Thoracic aorta (tissue), 2 donors: ENCODE data around the gene CACNA1F. TPM values are rescaled to one million over a fixed set of nuclear protein-coding genes. Genes with fewer than 3 reads are reported as not detected.
A peak's percentile ranks its signal among the peaks of the same experiment; 100 is the strongest.

Experiments
- ATAC-seq: fragments of 150-250 bp; one replicate; pipeline ENCODE4 v1.8.0; 2017; ENCODE audit warnings: low read depth; ENCODE audit not compliant: insufficient number of reproducible peaks, low FRiP score
- DNase-seq: peaks from one replicate; pipeline ENCODE4 v3.0.0-alpha.2; 2020; ENCODE audit warnings: low spot score
- H3K27ac ChIP-seq, 2 donors: fragments of 200-600 bp; sonication (generic); 1 replicate in 1 of 2; 2 replicates in 1 of 2; pipeline ENCODE4 v1.5.1; 2016; ENCODE audit warnings: mild to moderate bottlenecking in 2 of 2, moderate library complexity in 2 of 2
- H3K27me3 ChIP-seq: fragments of 200-600 bp; sonication (generic); replicated peaks from 2 replicates; pipeline ENCODE4 v1.6.0; 2016; ENCODE audit warnings: mild to moderate bottlenecking; ENCODE audit not compliant: insufficient read depth
- H3K36me3 ChIP-seq: fragments of 200-600 bp; sonication (generic); one replicate; pipeline ENCODE4 v1.5.1; 2016
- H3K4me1 ChIP-seq, 2 donors: fragments of 200-600 bp; sonication (generic); 1 replicate in 1 of 2; 2 replicates in 1 of 2; pipeline versions ENCODE4 v1.5.1 to v1.6.0; 2016; ENCODE audit warnings: low read depth in 2 of 2, mild to moderate bottlenecking in 1 of 2; ENCODE audit not compliant: control insufficient read depth in 1 of 2
- H3K4me3 ChIP-seq: fragments of 200-600 bp; sonication (generic); 2 replicates; pipeline ENCODE4 v1.5.1; 2016; ENCODE audit warnings: mild to moderate bottlenecking
- H3K9me3 ChIP-seq: fragments of 200-600 bp; sonication (generic); 2 replicates; pipeline ENCODE4 v1.5.1; 2016
- CTCF ChIP-seq: fragments of 200-600 bp; sonication (generic); IDR thresholded peaks from one replicate; pipeline ENCODE4 v1.5.1; 2019; ENCODE audit warnings: antibody characterized with exemption
- total RNA-seq, 2 donors: library from RNA; depleted of rRNA; stranded (reverse); fragments of >200 nt; gene quantifications; one replicate each; pipeline versions ENCODE4 v1.1.0 to v1.2.3, GENCODE V29; 2016

Gene CACNA1F
- total RNA-seq, 2 donors from 2014 or later: 0.81 TPM; not detected in 1

GRCh38 chrX:49192722-49193328, 40.3 kb downstream of the CACNA1F start:
- H3K4me3 ChIP-seq: no peak overlapping the region
- TF ChIP-seq CTCF: peak; percentile 40
- H3K36me3 ChIP-seq: no peaks in the 10 kb centered on the region
- no peaks in the 10 kb centered on the region for H3K4me1 ChIP-seq
- ATAC-seq (no peak), DNase-seq (no peak)
- no peaks in the 10 kb centered on the region for H3K27me3 ChIP-seq
- no peaks in the 10 kb centered on the region for H3K9me3 ChIP-seq
- no peak overlapping the region for H3K27ac ChIP-seq

GRCh38 chrX:49191574-49192011, 41.5 kb downstream of the CACNA1F start:
- H3K4me3 ChIP-seq: peak overlapping the region; percentile 80
- no peak for ATAC-seq
- TF ChIP-seq CTCF: no peak
- H3K27me3 ChIP-seq: no peaks in the 10 kb centered on the region
- no peaks in the 10 kb centered on the region for H3K36me3 ChIP-seq
- no peak for DNase-seq
- no peaks in the 10 kb centered on the region for H3K9me3 ChIP-seq
- H3K27ac ChIP-seq: peak overlapping the region; percentile 77 to 86
- no peaks in the 10 kb centered on the region for H3K4me1 ChIP-seq

- no peak for TF ChIP-seq CTCF
- DNase-seq (peak; percentile 83), ATAC-seq (peak; percentile 97)
- Histone ChIP-seq H3K4me1 (no peaks in the 10 kb centered on the region), H3K27ac (peak overlapping the region; percentile 83 to 86), H3K36me3 (no peaks in the 10 kb centered on the region), H3K4me3 (peak overlapping the region; percentile 80), H3K27me3 (no peaks in the 10 kb centered on the region), H3K9me3 (no peaks in the 10 kb centered on the region)
Measured at GRCh38 chrX:49190821-49191573, 42.1 kb downstream of the CACNA1F start.

- no peaks in the 10 kb centered on the region for H3K36me3 ChIP-seq
- H3K4me3 ChIP-seq: peak overlapping the region; percentile 67
- H3K9me3 ChIP-seq: no peaks in the 10 kb centered on the region
- no peak for DNase-seq
- no peak for TF ChIP-seq CTCF
- H3K27me3 ChIP-seq: no peaks in the 10 kb centered on the region
- H3K4me1 ChIP-seq: peaks cover 0 to 7% of the 10 kb centered on the region in 2 donors
- H3K27ac ChIP-seq: peak overlapping the region in 1 of 2 donors; percentile 86
- ATAC-seq: no peak
Measured at GRCh38 chrX:49189606-49190005, 43.5 kb downstream of the CACNA1F start.

- H3K4me1 ChIP-seq: peaks cover 0 to 7% of the 10 kb centered on the region in 2 donors
- H3K4me3 ChIP-seq: no peak overlapping the region
- DNase-seq: no peak
- H3K9me3 ChIP-seq: no peaks in the 10 kb centered on the region
- H3K36me3 ChIP-seq: no peaks in the 10 kb centered on the region
- H3K27me3 ChIP-seq: no peaks in the 10 kb centered on the region
- no peak for TF ChIP-seq CTCF
- no peak overlapping the region for H3K27ac ChIP-seq
- ATAC-seq: no peak
Measured at GRCh38 chrX:49188468-49189076, 44.6 kb downstream of the CACNA1F start.
